HEK293T (cell line): ENCODE results near the gene GAD2.

Source experiments
- BHLHE40 ChIP-seq: fragments of 450-650 bp; IDR thresholded peaks from 2 replicates; pipeline ENCODE4 v1.6.1; 2016; ENCODE audit warnings: mild to moderate bottlenecking, moderate library complexity, borderline replicate concordance
- CTBP1 ChIP-seq: fragments of 450-650 bp; IDR thresholded peaks from 2 replicates; pipeline ENCODE4 v1.6.1; 2016; ENCODE audit warnings: borderline replicate concordance
- FOXA1 ChIP-seq: fragments of 450-650 bp; IDR thresholded peaks from 2 replicates; pipeline ENCODE4 v1.6.1; 2016; ENCODE audit warnings: mild to moderate bottlenecking
- FOXK2 ChIP-seq: fragments of 450-650 bp; IDR thresholded peaks from 2 replicates; pipeline ENCODE4 v1.6.1; 2016; ENCODE audit warnings: mild to moderate bottlenecking
- FOXM1 ChIP-seq: fragments of 450-650 bp; IDR thresholded peaks from 2 replicates; pipeline ENCODE4 v1.6.1; 2017; ENCODE audit warnings: mild to moderate bottlenecking, borderline replicate concordance
- SP1 ChIP-seq: fragments of 450-650 bp; IDR thresholded peaks from 2 replicates; pipeline ENCODE4 v1.6.1; 2017
- TARDBP ChIP-seq: fragments of 450-650 bp; IDR thresholded peaks from 2 replicates; pipeline ENCODE4 v1.6.1; 2016

- TF ChIP-seq FOXA1 = no peak
- no peak for TF ChIP-seq CTBP1
- no peak for TF ChIP-seq BHLHE40
- TF ChIP-seq FOXM1 = no peak
- no peak for TF ChIP-seq TARDBP
- no peak for TF ChIP-seq SP1
- TF ChIP-seq FOXK2 = no peak
Measured at GRCh38 chr10:26222563-26222962, 6.0 kb downstream of the GAD2 start.
